CD4-positive, alpha-beta T cell treated with Interleukin-15 for 4 hours (primary cell): ENCODE results near the gene DNAH7.
"Not testable (repeated sequence)": the region's sequence is repeated elsewhere in the genome, so short reads cannot be mapped to it uniquely, and the experiment has no call there.

Source experiments
- DNase-seq: peaks from one replicate; pipeline ENCODE4 v3.0.0-alpha.2; 2020; ENCODE audit warnings: low spot score

DNAH7 gene

GRCh38 chr2:195721042-195721441, 347.6 kb downstream of the DNAH7 start:
- DNase-seq = no peak

- DNase-seq = no peak
Measured at GRCh38 chr2:195716466-195716865, 352.2 kb downstream of the DNAH7 start.

GRCh38 chr2:195711478-195711877, 357.2 kb downstream of the DNAH7 start:
- DNase-seq = no peak

GRCh38 chr2:195709901-195710806, 358.5 kb downstream of the DNAH7 start:
- no peak for DNase-seq

- no peak for DNase-seq
Measured at GRCh38 chr2:195706161-195706900, 362.3 kb downstream of the DNAH7 start.

- no peak for DNase-seq
Measured at GRCh38 chr2:195700480-195700879, 368.2 kb downstream of the DNAH7 start.

- no peak for DNase-seq
Measured at GRCh38 chr2:195697681-195698220, 370.9 kb downstream of the DNAH7 start.

- no peak for DNase-seq
Measured at GRCh38 chr2:195696012-195696411, 372.6 kb downstream of the DNAH7 start.

GRCh38 chr2:195695002-195695631, 373.5 kb downstream of the DNAH7 start:
- no peak for DNase-seq

- no peak for DNase-seq
Measured at GRCh38 chr2:195694553-195694952, 374.1 kb downstream of the DNAH7 start.

- not testable (repeated sequence) for DNase-seq
Measured at GRCh38 chr2:195692531-195692930, 376.1 kb downstream of the DNAH7 start.
